Ishikawa (cell line): ENCODE data around the gene SLC12A6.
A peak's percentile ranks its signal among the peaks of the same experiment; 100 is the strongest.

Experiments
- CEBPB ChIP-seq: IDR thresholded peaks from 2 replicates; pipeline ENCODE4 v1.6.1; 2012
- CREB1 ChIP-seq: IDR thresholded peaks from 2 replicates; pipeline ENCODE4 v1.6.1; 2012; ENCODE audit warnings: low read depth
- EGR1 ChIP-seq: IDR thresholded peaks from 2 replicates; pipeline ENCODE4 v1.6.1; 2012
- EP300 ChIP-seq: IDR thresholded peaks from 2 replicates; pipeline ENCODE4 v1.6.1; 2012; ENCODE audit warnings: borderline replicate concordance
- FOXM1 ChIP-seq: IDR thresholded peaks from 2 replicates; pipeline ENCODE4 v1.6.1; 2012; ENCODE audit warnings: low read depth, borderline replicate concordance
- MAX ChIP-seq: IDR thresholded peaks from 2 replicates; pipeline ENCODE4 v1.6.1; 2012
- NFIC ChIP-seq: IDR thresholded peaks from 2 replicates; pipeline ENCODE4 v1.6.1; 2012
- RAD21 ChIP-seq: IDR thresholded peaks from 2 replicates; pipeline ENCODE4 v1.6.1; 2012; ENCODE audit warnings: low read depth
- REST ChIP-seq: IDR thresholded peaks from 2 replicates; pipeline ENCODE4 v1.6.1; 2012; ENCODE audit warnings: low read depth, mild to moderate bottlenecking
- TAF1 ChIP-seq: IDR thresholded peaks from 2 replicates; pipeline ENCODE4 v1.6.1; 2012; ENCODE audit warnings: low read depth, mild to moderate bottlenecking
- TCF12 ChIP-seq: IDR thresholded peaks from 2 replicates; pipeline ENCODE4 v1.6.1; 2012; ENCODE audit warnings: low read depth
- TEAD4 ChIP-seq: IDR thresholded peaks from 2 replicates; pipeline ENCODE4 v1.6.1; 2012
- USF1 ChIP-seq: IDR thresholded peaks from 2 replicates; pipeline ENCODE4 v1.6.1; 2012
- YY1 ChIP-seq: IDR thresholded peaks from 2 replicates; pipeline ENCODE4 v1.6.1; 2012; ENCODE audit warnings: low read depth
- ZBTB7A ChIP-seq: IDR thresholded peaks from 2 replicates; pipeline ENCODE4 v1.6.1; 2012; ENCODE audit warnings: low read depth

SLC12A6 gene

GRCh38 chr15:34213690-34214089 lies 123.9 kb downstream of the SLC12A6 start:
- no peak for TF ChIP-seq CEBPB
- TF ChIP-seq RAD21 = no peak
- TF ChIP-seq EGR1 = no peak
- TF ChIP-seq ZBTB7A = no peak
- no peak for TF ChIP-seq TCF12
- no peak for TF ChIP-seq YY1
- no peak for TF ChIP-seq NFIC
- no peak for TF ChIP-seq TEAD4
- TF ChIP-seq MAX = no peak

GRCh38 chr15:34209421-34210282 lies 127.9 kb downstream of the SLC12A6 start, which contains the start of gene KATNBL1:
KATNBL1 (minus strand) TSS chr15:34210096; CDS start chr15:34163676, 46,420 bp downstream.
- TF ChIP-seq EGR1 (no peak), USF1 (no peak), YY1 (peak; percentile 37; the same call in 1 of the 2 replicates), TCF12 (peak; percentile 44; the same call in 1 of the 2 replicates), MAX (0 out of 2 replicates have a peak, but pooled peaks have one; percentile 18), TAF1 (peak; percentile 84), ZBTB7A (0 out of 2 replicates have a peak, but pooled peaks have one; percentile 74), NFIC (no peak), RAD21 (peak; percentile 90)

GRCh38 chr15:34206011-34206410 lies 131.6 kb downstream of the SLC12A6 start:
- TF ChIP-seq TEAD4 = no peak
- no peak for TF ChIP-seq CEBPB
- no peak for TF ChIP-seq YY1

GRCh38 chr15:34203936-34204335 lies 133.6 kb downstream of the SLC12A6 start:
- no peak for TF ChIP-seq ZBTB7A
- no peak for TF ChIP-seq YY1
- TF ChIP-seq TCF12 = no peak
- no peak for TF ChIP-seq REST
- no peak for TF ChIP-seq CEBPB
- TF ChIP-seq FOXM1 = no peak
- TF ChIP-seq CREB1 = no peak
- no peak for TF ChIP-seq EGR1
- TF ChIP-seq EP300 = no peak

- TF ChIP-seq EGR1 = no peak
- TF ChIP-seq NFIC = no peak
- no peak for TF ChIP-seq CREB1
- TF ChIP-seq RAD21 = no peak
- TF ChIP-seq TAF1 = no peak
- no peak for TF ChIP-seq EP300
- TF ChIP-seq USF1 = no peak
- no peak for TF ChIP-seq TEAD4
- no peak for TF ChIP-seq YY1
- TF ChIP-seq ZBTB7A = no peak
- no peak for TF ChIP-seq CEBPB
Measured at GRCh38 chr15:34203305-34203704, 134.3 kb downstream of the SLC12A6 start.

- no peak for TF ChIP-seq REST
- TF ChIP-seq TCF12 = no peak
- no peak for TF ChIP-seq FOXM1
- no peak for TF ChIP-seq RAD21
- TF ChIP-seq MAX = no peak
- TF ChIP-seq CREB1 = no peak
- TF ChIP-seq EGR1 = no peak
- TF ChIP-seq CEBPB = no peak
- TF ChIP-seq USF1 = no peak
- no peak for TF ChIP-seq TAF1
- TF ChIP-seq ZBTB7A = no peak
- no peak for TF ChIP-seq EP300
Measured at GRCh38 chr15:34188711-34189110, 148.9 kb downstream of the SLC12A6 start.
